Mesendoderm (in vitro differentiated cells): ENCODE data around the gene MYL7.
A peak's percentile ranks its signal among the peaks of the same experiment; 100 is the strongest.

ENCODE experiments used
- DNase-seq: peaks from one replicate; pipeline ENCODE4 v3.0.0; 2013
- H2AK5ac ChIP-seq: 2 replicates; pipeline ENCODE4 v1.6.1; 2013; ENCODE audit warnings: low read length, inconsistent platforms
- H2BK120ac ChIP-seq: 2 replicates; pipeline ENCODE4 v1.6.1; 2013; ENCODE audit warnings: low read depth, mild to moderate bottlenecking, low read length, moderate library complexity, mixed read lengths
- H2BK15ac ChIP-seq: replicated peaks from 2 replicates; pipeline ENCODE4 v1.6.1; 2013; ENCODE audit warnings: low read depth, mild to moderate bottlenecking, moderate library complexity
- H2BK5ac ChIP-seq: 2 replicates; pipeline ENCODE4 v1.6.1; 2013; ENCODE audit warnings: low read length, inconsistent platforms
- H3K18ac ChIP-seq: 2 replicates; pipeline ENCODE4 v1.6.1; 2013; ENCODE audit warnings: mild to moderate bottlenecking, low read length, mixed read lengths
- H3K23ac ChIP-seq: one replicate; pipeline ENCODE4 v1.6.1; 2013; ENCODE audit warnings: low read length
- H3K27ac ChIP-seq: 2 replicates; pipeline ENCODE4 v1.5.1; 2013; ENCODE audit warnings: low read depth, mild to moderate bottlenecking, inconsistent platforms, low read length, moderate library complexity
- H3K27me3 ChIP-seq: 2 replicates; pipeline ENCODE4 v1.6.1; 2013; ENCODE audit warnings: low read length, control low read depth, mild to moderate bottlenecking, inconsistent platforms; ENCODE audit not compliant: insufficient read depth, poor library complexity
- H3K36me3 ChIP-seq: 2 replicates; pipeline ENCODE4 v1.6.1; 2013; ENCODE audit warnings: low read length, inconsistent platforms; ENCODE audit not compliant: control insufficient read depth, insufficient read depth
- H3K4ac ChIP-seq: one replicate; pipeline ENCODE4 v1.6.1; 2013; ENCODE audit warnings: low read depth, mild to moderate bottlenecking, low read length, moderate library complexity
- H3K4me1 ChIP-seq: 2 replicates; pipeline ENCODE4 v1.6.1; 2013; ENCODE audit warnings: low read depth, low read length, inconsistent platforms; ENCODE audit not compliant: control insufficient read depth
- H3K4me2 ChIP-seq: 2 replicates; pipeline ENCODE4 v1.6.1; 2013; ENCODE audit warnings: low read length
- H3K4me3 ChIP-seq: 2 replicates; pipeline ENCODE4 v1.5.1; 2013; ENCODE audit warnings: mild to moderate bottlenecking, low read length
- H3K56ac ChIP-seq: one replicate; pipeline ENCODE4 v1.6.1; 2013; ENCODE audit warnings: low read length
- H3K79me1 ChIP-seq: 2 replicates; pipeline ENCODE4 v1.6.1; 2013; ENCODE audit warnings: low read length, inconsistent platforms
- H3K79me2 ChIP-seq: 2 replicates; pipeline ENCODE4 v1.6.1; 2013; ENCODE audit warnings: mild to moderate bottlenecking, low read length; ENCODE audit not compliant: control insufficient read depth, insufficient read depth
- H3K9ac ChIP-seq: 2 replicates; pipeline ENCODE4 v1.6.1; 2013; ENCODE audit warnings: low read length, inconsistent platforms
- H4K5ac ChIP-seq: one replicate; pipeline ENCODE4 v1.6.1; 2013; ENCODE audit warnings: low read length
- H4K8ac ChIP-seq: one replicate; pipeline ENCODE4 v1.6.1; 2013; ENCODE audit warnings: low read depth, mild to moderate bottlenecking, control low read depth, low read length, moderate library complexity
- WGBS: extraction: QIAGEN DNeasy Blood & Tissue Kit; methylation state at CpG from one replicate; pipeline ENCODE4 v1.1.7; 2013; ENCODE audit warnings: low lambda C conversion rate, missing lambda C conversion rate; ENCODE audit not compliant: insufficient coverage; ENCODE audit errors: extremely low coverage; 5-methylcytosine and 5-hydroxymethylcytosine counted together

The MYL7 gene

DNA sequence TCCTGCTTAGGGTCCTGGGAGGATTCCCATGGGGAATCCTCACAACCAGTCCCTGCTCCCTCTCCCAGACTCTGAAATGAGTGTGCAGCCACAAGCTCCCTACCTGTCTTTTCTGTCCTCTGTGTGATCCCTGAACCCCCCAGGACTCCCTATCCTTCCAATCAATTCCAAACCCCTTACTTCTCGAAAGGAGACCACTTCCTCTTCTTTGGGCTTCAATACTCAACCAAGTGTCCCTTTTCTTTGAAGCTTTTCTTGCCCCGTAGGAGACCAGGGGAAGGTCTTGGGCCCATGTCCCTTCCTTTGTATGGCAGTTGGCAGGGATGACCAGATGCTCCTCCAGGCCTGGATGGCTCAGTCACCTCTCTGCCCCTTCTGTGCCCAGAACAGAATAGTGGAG lies 35.3 kb downstream of the MYL7 start:
- Histone ChIP-seq H3K79me1 (no peaks in the 10 kb centered on the region), H2BK5ac (no peak overlapping the region), H2AK5ac (no peak overlapping the region), H3K9ac (peak overlapping the region; percentile 30), H3K4ac (no peak overlapping the region), H3K27ac (no peak overlapping the region), H3K56ac (peak overlapping the region; percentile 81), H3K23ac (no peak overlapping the region), H3K18ac (no peak overlapping the region), H3K36me3 (no peaks in the 10 kb centered on the region), H4K8ac (no peak overlapping the region), H3K4me2 (no peak overlapping the region), H4K5ac (no peak overlapping the region), H2BK120ac (no peak overlapping the region), H3K27me3 (no peaks in the 10 kb centered on the region), H2BK15ac (no peak overlapping the region), H3K79me2 (no peaks in the 10 kb centered on the region), H3K4me1 (no peaks in the 10 kb centered on the region), H3K4me3 (no peak overlapping the region)
- no CpG with 5 or more reads among the region's 2 CpGs for WGBS
- no peak for DNase-seq

DNA sequence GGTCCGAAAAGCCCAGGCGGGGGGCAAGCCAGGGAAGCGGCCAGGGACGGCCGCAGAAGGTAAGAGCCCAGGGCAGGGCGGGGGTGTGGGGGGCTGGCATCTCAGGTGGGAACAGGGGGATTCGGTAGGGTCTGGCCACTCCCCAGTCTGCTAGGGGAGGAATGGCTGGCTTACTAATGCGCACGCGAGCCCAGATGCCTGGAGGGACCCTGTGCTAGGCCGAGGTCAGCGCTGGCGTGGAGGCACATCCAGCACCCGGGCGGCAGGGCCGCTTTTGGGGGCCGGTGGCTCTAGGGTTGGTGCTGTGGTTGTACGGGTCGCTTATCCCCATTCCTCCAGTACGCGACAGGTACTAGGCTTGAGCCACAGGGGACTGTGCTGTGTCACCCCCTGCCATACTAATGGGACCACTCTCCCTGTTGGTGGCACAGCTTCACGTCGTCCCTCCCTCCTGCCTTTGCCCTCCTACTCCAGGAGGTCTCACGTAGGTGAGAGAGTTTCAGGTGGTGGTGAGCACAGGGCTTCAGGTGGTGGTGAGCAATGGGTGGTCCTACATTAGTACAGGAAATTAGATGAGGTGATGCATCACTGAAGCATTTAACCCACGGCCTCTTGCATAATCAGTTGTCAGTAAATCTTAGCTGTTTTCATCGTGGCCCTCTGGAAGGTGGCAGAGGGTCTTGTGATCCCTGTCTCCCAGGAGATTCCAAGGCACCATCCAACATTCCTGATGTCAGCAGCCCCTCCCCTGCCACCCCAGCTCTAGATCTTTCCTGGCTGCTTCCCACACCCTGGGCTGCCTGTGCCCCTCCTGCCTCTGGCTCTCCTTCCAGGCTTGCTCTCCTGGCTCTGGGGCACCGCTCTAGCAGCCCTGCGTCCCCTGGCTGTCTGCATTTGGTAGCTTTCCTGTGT lies 36.0 kb downstream of the MYL7 start:
- no peak overlapping the region for H2BK5ac ChIP-seq
- H3K23ac ChIP-seq, result no peak overlapping the region
- H3K79me2 ChIP-seq, result no peaks in the 10 kb centered on the region
- no peak overlapping the region for H3K27ac ChIP-seq
- H3K4me2 ChIP-seq, result peak overlapping the region; percentile 5
- no peaks in the 10 kb centered on the region for H3K27me3 ChIP-seq
- no peak overlapping the region for H2AK5ac ChIP-seq
- H3K79me1 ChIP-seq, result no peaks in the 10 kb centered on the region
- H3K4ac ChIP-seq, result peak overlapping the region; percentile 22
- H3K4me3 ChIP-seq, result peak overlapping the region; percentile 44
- H3K4me1 ChIP-seq, result no peaks in the 10 kb centered on the region
- H2BK120ac ChIP-seq, result no peak overlapping the region
- no CpG with 5 or more reads among the region's 28 CpGs for WGBS
- H3K56ac ChIP-seq, result peak overlapping the region; percentile 81
- peak overlapping the region; percentile 50 for H3K9ac ChIP-seq
- no peak overlapping the region for H4K8ac ChIP-seq
- no peak overlapping the region for H4K5ac ChIP-seq
- no peak overlapping the region for H2BK15ac ChIP-seq
- no peak overlapping the region for H3K18ac ChIP-seq
- H3K36me3 ChIP-seq, result no peaks in the 10 kb centered on the region
- DNase-seq, result peak; percentile 81

DNA sequence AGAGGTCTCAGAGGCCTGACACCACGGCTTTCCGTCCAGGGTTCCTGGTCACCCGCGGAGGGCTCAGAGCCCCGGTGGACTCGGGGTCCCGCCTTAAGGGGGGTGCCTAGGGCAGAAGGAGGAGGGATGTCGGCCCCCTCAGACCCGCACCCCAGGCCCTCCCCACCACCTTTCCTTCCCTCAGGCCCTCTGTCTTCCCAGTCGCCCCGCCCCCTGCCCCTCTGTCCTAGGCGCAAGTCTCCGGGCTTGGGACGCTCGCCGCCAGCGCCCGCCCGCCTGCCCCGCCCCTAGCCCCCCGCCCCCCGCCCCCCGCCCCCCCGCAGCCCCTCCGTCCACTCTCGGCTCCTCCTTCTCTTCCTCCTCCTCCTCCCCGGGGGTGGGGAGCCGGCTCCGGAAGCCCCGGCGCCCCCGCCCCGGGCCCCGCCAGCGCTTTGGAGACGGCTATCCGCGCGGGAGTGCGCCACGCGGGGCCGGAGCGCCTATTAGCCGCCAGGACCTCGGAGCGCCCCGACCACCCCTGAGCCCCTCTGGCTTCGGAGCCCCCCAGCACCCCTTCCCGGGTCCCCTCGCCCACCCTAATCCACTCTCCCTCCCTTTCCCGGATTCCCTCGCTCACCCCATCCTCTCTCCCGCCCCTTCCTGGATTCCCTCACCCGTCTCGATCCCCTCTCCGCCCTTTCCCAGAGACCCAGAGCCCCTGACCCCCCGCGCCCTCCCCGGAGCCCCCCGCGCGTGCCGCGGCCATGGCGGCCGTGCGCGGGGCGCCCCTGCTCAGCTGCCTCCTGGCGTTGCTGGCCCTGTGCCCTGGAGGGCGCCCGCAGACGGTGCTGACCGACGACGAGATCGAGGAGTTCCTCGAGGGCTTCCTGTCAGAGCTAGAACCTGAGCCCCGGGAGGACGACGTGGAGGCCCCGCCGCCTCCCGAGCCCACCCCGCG lies 36.9 kb downstream of the MYL7 start, which contains the start of gene AEBP1:
Gene AEBP1 (plus strand): TSS at position 423 of the 937 bp plus-strand sequence. CDS start 321 bp downstream, at position 744.
- peak; percentile 64 for DNase-seq
- peak within 1 kb of the TSS; percentile 77 for H3K18ac ChIP-seq

DNA sequence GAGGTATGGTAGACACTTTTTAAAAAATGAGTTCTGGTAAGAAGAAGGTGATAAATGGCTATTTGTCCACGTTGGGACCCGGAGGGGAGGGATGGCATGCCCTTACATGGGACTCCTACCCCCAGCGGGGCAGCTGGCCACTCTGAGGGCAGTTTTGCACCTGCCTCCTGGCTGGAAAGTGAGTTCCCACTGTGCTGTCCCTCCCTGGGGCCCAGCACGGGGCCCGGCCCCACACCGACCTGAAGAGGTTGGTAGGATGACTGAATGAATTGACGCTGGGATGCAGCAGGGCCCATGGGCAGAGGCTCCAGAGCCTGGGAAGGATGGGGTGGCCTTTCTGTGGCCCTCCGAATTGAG lies 37.6 kb downstream of the MYL7 start:
- no peaks in the 10 kb centered on the region for H3K36me3 ChIP-seq
- H3K27ac ChIP-seq, result no peak overlapping the region
- H3K23ac ChIP-seq, result no peak overlapping the region
- peak overlapping the region; percentile 39 for H3K9ac ChIP-seq
- no peaks in the 10 kb centered on the region for H3K79me2 ChIP-seq
- peak overlapping the region; percentile 7 for H3K4me2 ChIP-seq
- no peak overlapping the region for H4K8ac ChIP-seq
- no peak overlapping the region for H2AK5ac ChIP-seq
- peak overlapping the region; percentile 16 for H3K18ac ChIP-seq
- H3K4ac ChIP-seq, result peak overlapping the region; percentile 56
- no peak overlapping the region for H2BK15ac ChIP-seq
- peak overlapping the region; percentile 62 for H3K56ac ChIP-seq
- H3K27me3 ChIP-seq, result no peaks in the 10 kb centered on the region
- H3K79me1 ChIP-seq, result no peaks in the 10 kb centered on the region
- H2BK120ac ChIP-seq, result no peak overlapping the region
- no peak overlapping the region for H2BK5ac ChIP-seq
- no peak for DNase-seq
- no peak overlapping the region for H4K5ac ChIP-seq
- H3K4me3 ChIP-seq, result peak overlapping the region; percentile 2
- H3K4me1 ChIP-seq, result no peaks in the 10 kb centered on the region
- WGBS, result no CpG with 5 or more reads among the region's 8 CpGs

More for the DNA sequence above, 36.9 kb downstream of the MYL7 start, which contains the start of gene AEBP1:
- Histone ChIP-seq H4K5ac (no peak within 1 kb of the TSS), H4K8ac (no peak within 1 kb of the TSS), H3K36me3 (no peaks in the 10 kb centered on the region), H2BK5ac (no peak within 1 kb of the TSS), H3K4me1 (no peaks in the 10 kb centered on the region), H3K4me3 (peak within 1 kb of the TSS; percentile 44), H2AK5ac (no peak within 1 kb of the TSS), H2BK15ac (no peak within 1 kb of the TSS), H3K56ac (peak within 1 kb of the TSS; percentile 81), H3K27ac (no peak within 1 kb of the TSS), H3K27me3 (no peaks in the 10 kb centered on the region), H3K79me1 (no peaks in the 10 kb centered on the region), H3K4ac (peak within 1 kb of the TSS; percentile 56), H3K79me2 (no peaks in the 10 kb centered on the region), H3K4me2 (peak within 1 kb of the TSS; percentile 7), H3K9ac (peak within 1 kb of the TSS; percentile 50), H2BK120ac (no peak within 1 kb of the TSS), H3K23ac (no peak within 1 kb of the TSS)
- WGBS, result no CpG with 5 or more reads among the region's 87 CpGs

DNA sequence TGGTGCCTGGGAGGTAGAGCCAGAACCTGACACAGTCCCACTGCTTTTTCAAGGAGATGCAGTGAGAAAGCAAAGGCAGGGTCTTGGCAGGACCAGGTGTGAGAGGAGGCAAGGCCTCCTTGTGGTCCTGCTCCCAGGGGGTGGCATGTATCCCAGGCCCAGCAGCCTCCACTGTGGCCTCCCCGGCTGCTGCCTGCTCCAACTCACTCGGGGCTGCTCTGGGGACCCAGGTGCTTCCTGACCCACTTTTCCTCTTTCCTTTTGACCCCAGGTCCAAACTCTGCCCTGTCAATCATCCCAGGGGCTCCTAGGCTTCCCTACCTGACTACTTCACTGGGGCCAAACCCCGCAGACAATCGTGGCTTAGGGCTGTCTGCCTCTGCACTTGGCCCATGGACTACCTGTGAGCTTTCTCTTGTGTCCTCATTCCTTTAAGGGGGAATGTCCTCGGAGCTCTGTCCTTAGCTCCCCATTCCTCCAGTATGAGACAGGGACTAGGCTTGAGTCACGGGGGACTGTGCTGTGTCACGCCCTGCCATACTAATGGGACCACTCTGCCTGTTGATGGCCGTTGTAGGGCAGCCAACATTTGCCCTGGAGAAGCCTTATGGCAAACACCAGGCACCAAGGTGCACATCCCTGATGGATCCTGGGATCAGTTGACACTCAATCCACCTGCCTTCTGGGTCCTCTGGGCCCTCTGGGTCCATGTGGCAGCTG lies 38.1 kb downstream of the MYL7 start:
- H3K9ac ChIP-seq, result no peak overlapping the region

More for the DNA sequence above, 38.1 kb downstream of the MYL7 start:
- H3K4ac ChIP-seq, result no peak overlapping the region
- no peak overlapping the region for H3K4me3 ChIP-seq
- no peak overlapping the region for H3K56ac ChIP-seq
- H2BK120ac ChIP-seq, result no peak overlapping the region
- no peak overlapping the region for H3K4me2 ChIP-seq
- no peak overlapping the region for H2AK5ac ChIP-seq
- no peak overlapping the region for H2BK5ac ChIP-seq
- H3K36me3 ChIP-seq, result no peaks in the 10 kb centered on the region
- H3K27me3 ChIP-seq, result no peaks in the 10 kb centered on the region
- H3K27ac ChIP-seq, result no peak overlapping the region
- no peak overlapping the region for H4K5ac ChIP-seq
- no peaks in the 10 kb centered on the region for H3K4me1 ChIP-seq
- H3K23ac ChIP-seq, result no peak overlapping the region
- H3K79me2 ChIP-seq, result no peaks in the 10 kb centered on the region
- no CpG with 5 or more reads among the region's 8 CpGs for WGBS
- DNase-seq, result no peak
- no peak overlapping the region for H2BK15ac ChIP-seq
- no peaks in the 10 kb centered on the region for H3K79me1 ChIP-seq
- no peak overlapping the region for H3K18ac ChIP-seq
- no peak overlapping the region for H4K8ac ChIP-seq
